ENCODE results near the gene NAP1L4.

NAP1L4 gene

DNA sequence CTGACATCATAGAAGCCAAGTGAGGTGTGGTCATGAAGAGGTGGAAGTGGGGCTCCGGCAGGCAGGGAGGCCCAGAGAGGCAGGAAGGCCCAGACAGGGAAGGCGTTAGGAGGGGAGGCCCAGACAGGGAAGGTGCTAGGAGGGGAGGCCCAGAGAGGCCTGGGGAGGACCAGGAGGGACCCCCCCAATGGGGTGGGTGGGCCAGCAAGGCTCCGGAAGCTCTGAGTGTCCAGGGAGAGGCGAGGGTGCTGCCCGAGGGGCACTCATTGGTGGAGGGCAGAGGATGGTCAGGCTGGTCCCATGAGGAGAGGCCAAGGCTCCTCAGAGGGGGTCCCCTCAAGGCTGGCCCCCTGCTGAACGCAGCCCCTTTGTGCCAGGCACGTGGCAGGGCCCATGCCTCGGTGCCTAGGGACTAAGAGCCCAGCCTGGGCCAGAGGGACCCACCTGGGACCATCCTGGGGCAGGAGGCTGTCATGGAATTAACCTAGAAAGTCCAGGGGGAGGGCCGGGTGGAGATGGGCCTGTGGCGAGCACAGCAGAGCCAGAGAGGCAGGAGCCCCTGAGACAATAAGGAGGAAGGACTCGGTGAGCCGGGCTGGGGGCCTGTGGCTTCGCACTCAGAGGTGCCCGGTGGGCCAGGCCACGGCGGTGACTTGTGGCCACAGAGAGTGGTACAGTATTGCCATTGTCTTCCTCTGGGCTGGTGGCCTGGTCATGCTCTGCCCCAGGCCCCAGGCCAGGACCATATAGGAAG is 75.1 kb downstream of the NAP1L4 start:
- no peak overlapping the region for H3K27ac ChIP-seq (ENCODE audit: low read depth, low read length)

DNA sequence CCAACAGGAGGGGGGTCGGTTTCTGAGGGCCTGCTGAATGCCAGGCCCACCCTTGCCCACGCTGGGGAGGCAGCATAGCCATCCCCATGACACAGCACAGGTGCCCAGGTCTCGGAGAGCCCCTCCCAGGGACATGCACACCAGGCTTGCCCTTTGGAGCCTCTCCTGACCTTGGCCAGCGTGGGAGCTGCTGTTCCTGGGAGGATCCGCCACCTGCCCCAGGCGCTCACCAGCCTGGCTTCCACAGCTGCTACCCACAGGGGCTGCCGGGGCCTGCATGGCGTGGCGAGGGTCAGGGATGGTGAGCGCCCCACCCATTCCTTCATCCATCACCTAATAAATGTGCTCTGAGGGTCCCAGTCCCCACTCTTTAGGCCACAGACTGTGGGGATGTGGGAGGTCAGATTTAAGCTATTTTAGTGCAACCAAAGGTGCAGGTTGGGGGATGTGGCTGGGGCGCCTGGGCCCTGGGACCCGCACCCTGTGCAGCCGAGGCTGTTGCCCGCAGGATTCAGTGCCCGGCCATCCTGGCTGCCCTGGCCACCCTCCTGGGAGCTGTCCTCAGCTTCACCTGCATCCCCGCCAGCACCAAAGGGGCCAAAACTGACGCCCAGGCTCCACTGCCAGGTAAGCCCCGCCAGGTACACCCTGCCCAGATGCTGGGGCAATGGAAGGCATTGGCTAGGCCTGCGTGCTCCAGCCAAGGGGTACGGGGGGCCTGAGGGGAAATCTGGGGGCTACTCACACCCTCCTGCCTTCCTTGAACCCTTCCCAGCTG is 75.8 kb downstream of the NAP1L4 start:
- no peak overlapping the region for H3K9ac ChIP-seq (ENCODE audit: low read depth, low read length)
- H3K27me3 ChIP-seq (ENCODE audit: control insufficient read depth, insufficient read depth, low read length), result 0 out of 2 replicates have a peak, but pooled peaks cover 2% of the 10 kb centered on the region
- H3K4me1 ChIP-seq (ENCODE audit: control insufficient read depth, insufficient read depth, low read length), result 0 out of 2 replicates have a peak, but pooled peaks cover 10% of the 10 kb centered on the region
- H3K36me3 ChIP-seq (ENCODE audit: control insufficient read depth, insufficient read depth, low read length), result no peaks in the 10 kb centered on the region
- H3K9me3 ChIP-seq (ENCODE audit: control insufficient read depth, insufficient read depth, low read length), result no peaks in the 10 kb centered on the region
- no peak overlapping the region for H3K27ac ChIP-seq (ENCODE audit: low read depth, low read length)
- H3K4me3 ChIP-seq (ENCODE audit: low read depth, low read length), result no peak overlapping the region

More for the DNA sequence above, 75.1 kb downstream of the NAP1L4 start:
- Histone ChIP-seq H3K4me1 (ENCODE audit: control insufficient read depth, insufficient read depth, low read length) (0 out of 2 replicates have a peak, but pooled peaks cover 10% of the 10 kb centered on the region), H3K36me3 (ENCODE audit: control insufficient read depth, insufficient read depth, low read length) (no peaks in the 10 kb centered on the region), H3K9me3 (ENCODE audit: control insufficient read depth, insufficient read depth, low read length) (no peaks in the 10 kb centered on the region), H3K4me3 (ENCODE audit: low read depth, low read length) (no peak overlapping the region), H3K27me3 (ENCODE audit: control insufficient read depth, insufficient read depth, low read length) (0 out of 2 replicates have a peak, but pooled peaks cover 2% of the 10 kb centered on the region), H3K9ac (ENCODE audit: low read depth, low read length) (no peak overlapping the region)

- H3K9ac ChIP-seq (ENCODE audit: low read depth, low read length), result no peak overlapping the region
- H3K27ac ChIP-seq (ENCODE audit: low read depth, low read length), result no peak overlapping the region
- H3K4me3 ChIP-seq (ENCODE audit: low read depth, low read length), result no peak overlapping the region
- H3K9me3 ChIP-seq (ENCODE audit: control insufficient read depth, insufficient read depth, low read length), result no peaks in the 10 kb centered on the region
- 0 out of 2 replicates have a peak, but pooled peaks cover 10% of the 10 kb centered on the region for H3K4me1 ChIP-seq (ENCODE audit: control insufficient read depth, insufficient read depth, low read length)
- H3K27me3 ChIP-seq (ENCODE audit: control insufficient read depth, insufficient read depth, low read length), result 0 out of 2 replicates have a peak, but pooled peaks cover 2% of the 10 kb centered on the region
- no peaks in the 10 kb centered on the region for H3K36me3 ChIP-seq (ENCODE audit: control insufficient read depth, insufficient read depth, low read length)
Observed at GRCh38 chr11:2915473-2915872, 76.7 kb downstream of the NAP1L4 start.

- no peak overlapping the region for H3K9ac ChIP-seq (ENCODE audit: low read depth, low read length)
- 0 out of 2 replicates have a peak, but pooled peaks cover 2% of the 10 kb centered on the region for H3K27me3 ChIP-seq (ENCODE audit: control insufficient read depth, insufficient read depth, low read length)
- H3K4me3 ChIP-seq (ENCODE audit: low read depth, low read length), result no peak overlapping the region
- H3K4me1 ChIP-seq (ENCODE audit: control insufficient read depth, insufficient read depth, low read length), result 0 out of 2 replicates have a peak, but pooled peaks cover 10% of the 10 kb centered on the region
- H3K27ac ChIP-seq (ENCODE audit: low read depth, low read length), result no peak overlapping the region
- H3K9me3 ChIP-seq (ENCODE audit: control insufficient read depth, insufficient read depth, low read length), result no peaks in the 10 kb centered on the region
- H3K36me3 ChIP-seq (ENCODE audit: control insufficient read depth, insufficient read depth, low read length), result no peaks in the 10 kb centered on the region
Observed at GRCh38 chr11:2914455-2915195, 77.5 kb downstream of the NAP1L4 start.

DNA sequence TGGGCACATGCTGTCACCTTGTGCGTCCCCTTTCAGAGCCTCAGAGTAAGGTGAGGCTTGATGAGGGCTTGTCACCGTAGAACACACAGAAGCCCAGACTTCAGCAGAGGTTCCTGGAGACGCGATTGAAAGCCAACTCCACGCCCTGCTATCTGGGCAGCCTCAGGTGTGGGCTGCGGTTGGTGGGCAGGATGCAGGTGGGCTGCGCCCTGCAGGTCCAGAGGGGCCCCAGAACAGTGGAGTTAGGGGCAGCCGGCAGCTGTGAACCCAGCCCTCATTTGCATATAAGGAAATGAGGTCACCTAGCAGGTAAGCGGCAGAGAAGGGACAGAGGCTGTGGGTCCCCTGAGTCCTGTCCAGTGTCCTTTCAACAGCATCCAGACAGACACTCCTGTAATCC is 78.4 kb downstream of the NAP1L4 start:
- H3K9ac ChIP-seq (ENCODE audit: low read depth, low read length), result no peak overlapping the region
- H3K27ac ChIP-seq (ENCODE audit: low read depth, low read length), result no peak overlapping the region
- no peaks in the 10 kb centered on the region for H3K9me3 ChIP-seq (ENCODE audit: control insufficient read depth, insufficient read depth, low read length)
- H3K4me1 ChIP-seq (ENCODE audit: control insufficient read depth, insufficient read depth, low read length), result 0 out of 2 replicates have a peak, but pooled peaks cover 10% of the 10 kb centered on the region
- 0 out of 2 replicates have a peak, but pooled peaks cover 2% of the 10 kb centered on the region for H3K27me3 ChIP-seq (ENCODE audit: control insufficient read depth, insufficient read depth, low read length)
- H3K4me3 ChIP-seq (ENCODE audit: low read depth, low read length), result no peak overlapping the region
- H3K36me3 ChIP-seq (ENCODE audit: control insufficient read depth, insufficient read depth, low read length), result no peaks in the 10 kb centered on the region

GRCh38 chr11:2913019-2913431 is 79.1 kb downstream of the NAP1L4 start:
- Histone ChIP-seq H3K27ac (ENCODE audit: low read depth, low read length) (peak overlapping the region; percentile 51), H3K9me3 (ENCODE audit: control insufficient read depth, insufficient read depth, low read length) (no peaks in the 10 kb centered on the region), H3K9ac (ENCODE audit: low read depth, low read length) (no peak overlapping the region), H3K4me3 (ENCODE audit: low read depth, low read length) (no peak overlapping the region), H3K36me3 (ENCODE audit: control insufficient read depth, insufficient read depth, low read length) (no peaks in the 10 kb centered on the region), H3K27me3 (ENCODE audit: control insufficient read depth, insufficient read depth, low read length) (0 out of 2 replicates have a peak, but pooled peaks cover 2% of the 10 kb centered on the region), H3K4me1 (ENCODE audit: control insufficient read depth, insufficient read depth, low read length) (0 out of 2 replicates have a peak, but pooled peaks cover 10% of the 10 kb centered on the region)

DNA sequence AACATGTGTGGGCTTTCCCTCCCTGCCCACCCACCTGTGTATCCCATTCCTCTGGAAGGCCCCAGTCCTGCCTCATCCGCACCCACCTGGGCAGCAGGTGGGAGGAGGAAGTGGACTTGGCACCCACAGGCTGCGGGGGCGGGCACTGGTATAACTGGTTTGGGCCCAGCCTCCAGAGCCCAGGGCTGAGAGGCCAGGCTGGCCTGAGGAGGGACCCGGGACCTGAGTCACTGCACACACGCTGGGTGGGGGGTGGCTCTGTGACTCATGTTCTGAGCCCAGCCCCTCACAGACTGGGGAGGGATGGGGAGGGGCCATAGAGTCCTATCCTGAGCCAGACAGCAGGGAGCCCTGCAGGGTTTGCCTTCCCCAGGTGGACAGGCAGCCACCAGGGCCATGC is 79.6 kb downstream of the NAP1L4 start:
- Histone ChIP-seq H3K27me3 (ENCODE audit: control insufficient read depth, insufficient read depth, low read length) (0 out of 2 replicates have a peak, but pooled peaks cover 2% of the 10 kb centered on the region), H3K4me1 (ENCODE audit: control insufficient read depth, insufficient read depth, low read length) (0 out of 2 replicates have a peak, but pooled peaks cover 10% of the 10 kb centered on the region), H3K4me3 (ENCODE audit: low read depth, low read length) (no peak overlapping the region), H3K27ac (ENCODE audit: low read depth, low read length) (peak overlapping the region; percentile 51), H3K36me3 (ENCODE audit: control insufficient read depth, insufficient read depth, low read length) (no peaks in the 10 kb centered on the region), H3K9me3 (ENCODE audit: control insufficient read depth, insufficient read depth, low read length) (no peaks in the 10 kb centered on the region), H3K9ac (ENCODE audit: low read depth, low read length) (no peak overlapping the region)

- Histone ChIP-seq H3K4me1 (ENCODE audit: control insufficient read depth, insufficient read depth, low read length) (0 out of 2 replicates have a peak, but pooled peaks cover 10% of the 10 kb centered on the region), H3K9ac (ENCODE audit: low read depth, low read length) (no peak overlapping the region), H3K4me3 (ENCODE audit: low read depth, low read length) (no peak overlapping the region), H3K36me3 (ENCODE audit: control insufficient read depth, insufficient read depth, low read length) (no peaks in the 10 kb centered on the region), H3K9me3 (ENCODE audit: control insufficient read depth, insufficient read depth, low read length) (no peaks in the 10 kb centered on the region), H3K27me3 (ENCODE audit: control insufficient read depth, insufficient read depth, low read length) (0 out of 2 replicates have a peak, but pooled peaks cover 2% of the 10 kb centered on the region), H3K27ac (ENCODE audit: low read depth, low read length) (no peak overlapping the region)
Observed at GRCh38 chr11:2911785-2912391, 80.2 kb downstream of the NAP1L4 start.

GRCh38 chr11:2911088-2911784 is 80.9 kb downstream of the NAP1L4 start:
- Histone ChIP-seq H3K9ac (ENCODE audit: low read depth, low read length) (no peak overlapping the region), H3K27ac (ENCODE audit: low read depth, low read length) (no peak overlapping the region), H3K4me1 (ENCODE audit: control insufficient read depth, insufficient read depth, low read length) (0 out of 2 replicates have a peak, but pooled peaks cover 10% of the 10 kb centered on the region), H3K9me3 (ENCODE audit: control insufficient read depth, insufficient read depth, low read length) (no peaks in the 10 kb centered on the region), H3K27me3 (ENCODE audit: control insufficient read depth, insufficient read depth, low read length) (0 out of 2 replicates have a peak, but pooled peaks cover 2% of the 10 kb centered on the region), H3K4me3 (ENCODE audit: low read depth, low read length) (no peak overlapping the region), H3K36me3 (ENCODE audit: control insufficient read depth, insufficient read depth, low read length) (no peaks in the 10 kb centered on the region)

Measured in HUES48 (cell line).